GM12892 (cell line): ENCODE data around the gene PRKN.
"Not testable (repeated sequence)": the region's sequence is repeated elsewhere in the genome, so short reads cannot be mapped to it uniquely, and the experiment has no call there.

Experiments
- POLR2A ChIP-seq: IDR thresholded peaks from 2 replicates; pipeline ENCODE4 v1.6.1; 2011; ENCODE audit warnings: low read depth, low read length, control low read depth
- POLR2AphosphoS5 ChIP-seq: IDR thresholded peaks from 2 replicates; pipeline ENCODE4 v1.6.1; 2011; ENCODE audit warnings: low read depth, low read length, control low read depth

DNA sequence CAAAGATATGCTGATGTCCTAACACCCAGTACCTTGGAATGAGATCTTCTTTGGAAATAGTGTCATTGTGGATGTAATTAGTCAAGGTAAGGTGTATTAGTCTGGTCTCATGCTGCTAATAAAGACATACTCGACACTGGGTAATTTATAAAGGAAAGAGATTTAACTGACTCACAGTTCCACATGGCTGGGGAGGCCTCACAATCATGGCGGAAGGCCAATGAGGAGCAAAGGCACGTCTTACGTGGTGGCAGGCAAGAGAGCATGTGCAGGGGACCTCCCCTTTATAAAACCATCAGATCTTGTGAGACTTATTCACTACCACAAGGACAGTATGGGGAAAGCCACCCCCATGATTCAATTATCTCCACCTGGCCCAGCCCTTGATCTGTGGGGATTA is 1231.3 kb downstream of the PRKN start:
- not testable (repeated sequence) for TF ChIP-seq POLR2A, POLR2AphosphoS5
